Measurements from ENCODE around the gene UBE2G2. TPM values are rescaled to one million over a fixed set of nuclear protein-coding genes. Genes with fewer than 3 reads are reported as not detected.

The UBE2G2 gene
- total RNA-seq, 2 donors from 2014 or later: 67.7 to 138 TPM

DNA sequence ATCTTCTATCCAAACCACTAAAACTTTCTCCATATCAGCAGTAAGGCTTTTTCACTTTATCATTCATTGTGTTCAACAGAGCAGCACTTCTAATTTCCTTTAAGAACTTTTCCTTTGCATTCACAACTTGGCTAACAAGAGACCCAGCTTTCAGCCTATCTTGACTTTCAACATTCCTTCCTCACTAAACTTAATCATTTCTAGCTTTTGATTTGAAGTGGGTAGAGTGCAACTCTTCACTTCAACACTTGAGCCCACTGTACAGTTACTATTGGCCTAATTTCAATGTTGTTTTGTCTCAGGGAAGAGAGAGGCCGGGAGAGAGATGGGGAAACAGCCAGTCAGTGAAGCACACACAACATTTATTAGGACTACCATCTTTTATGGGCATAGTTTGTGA, 2.0 kb downstream of the UBE2G2 start:
- peaks cover 17 to 23% of the 10 kb centered on the region in 2 donors for H3K4me1 ChIP-seq (ENCODE audit: control insufficient read depth in 1 of 2, low read depth in 2 of 2)
- no peaks in the 10 kb centered on the region for H3K9me3 ChIP-seq
- H3K36me3 ChIP-seq: peaks cover under 1% of the 10 kb centered on the region
- TF ChIP-seq CTCF (IDR thresholded peaks at IDR 0.05): no peak
- ATAC-seq (ENCODE audit: insufficient number of reproducible peaks, low FRiP score, low read depth) (no peak), DNase-seq (ENCODE audit: low spot score) (no peak)
- no peak overlapping the region for H3K4me3 ChIP-seq
- H3K27me3 ChIP-seq (replicated peaks; ENCODE audit: insufficient read depth): no peaks in the 10 kb centered on the region
- H3K27ac ChIP-seq: no peak overlapping the region

DNA sequence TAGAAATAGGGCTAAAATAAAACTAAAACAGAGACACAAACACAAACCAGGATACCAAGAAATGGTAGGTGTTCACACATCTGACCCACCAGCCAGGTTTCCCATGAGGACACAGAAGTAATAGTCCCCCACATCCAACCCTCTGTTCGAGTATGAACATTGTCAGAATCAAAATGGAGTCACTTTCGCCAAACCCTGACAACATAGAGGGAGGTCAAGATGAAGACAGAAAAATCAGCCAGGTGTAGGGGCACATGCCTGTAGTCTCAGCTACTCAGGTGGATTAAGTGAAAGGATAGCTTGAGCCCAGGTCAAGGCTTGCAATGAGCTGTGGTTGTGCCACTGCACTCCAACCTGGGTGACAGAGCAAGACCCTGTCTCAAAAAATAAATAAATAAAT, 3.8 kb downstream of the UBE2G2 start:
- no peaks in the 10 kb centered on the region for H3K27me3 ChIP-seq (replicated peaks; ENCODE audit: insufficient read depth)
- H3K4me3 ChIP-seq: no peak overlapping the region
- DNase-seq (ENCODE audit: low spot score) (no peak), ATAC-seq (ENCODE audit: insufficient number of reproducible peaks, low FRiP score, low read depth) (no peak)
- no peaks in the 10 kb centered on the region for H3K36me3 ChIP-seq
- H3K9me3 ChIP-seq: no peaks in the 10 kb centered on the region
- TF ChIP-seq CTCF (IDR thresholded peaks at IDR 0.05): no peak
- no peak overlapping the region for H3K27ac ChIP-seq
- peaks cover 17 to 28% of the 10 kb centered on the region in 2 donors for H3K4me1 ChIP-seq (ENCODE audit: control insufficient read depth in 1 of 2, low read depth in 2 of 2)

DNA sequence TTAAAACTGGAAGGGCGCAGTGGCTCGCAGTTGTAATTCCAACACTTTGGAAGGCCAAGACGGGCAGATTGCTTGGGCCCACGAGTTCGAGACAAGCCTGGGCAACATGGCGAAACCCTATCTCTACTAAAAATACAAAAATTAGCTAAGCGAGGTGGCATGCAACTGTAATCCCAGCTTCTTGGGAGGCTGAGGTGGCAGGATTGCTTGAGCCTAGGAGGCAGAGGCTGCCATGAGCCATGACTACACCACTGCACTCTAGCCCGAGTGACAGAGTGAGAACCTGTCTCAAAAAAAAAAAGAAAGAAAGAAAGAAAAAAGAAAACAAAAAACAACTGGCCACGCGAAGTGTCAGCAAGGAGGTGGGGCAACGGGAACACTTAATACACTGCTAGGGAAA, 6.3 kb downstream of the UBE2G2 start:
- DNase-seq (ENCODE audit: low spot score) (no peak), ATAC-seq (ENCODE audit: insufficient number of reproducible peaks, low FRiP score, low read depth) (no peak)
- Histone ChIP-seq H3K27ac (no peak overlapping the region), H3K36me3 (no peaks in the 10 kb centered on the region), H3K27me3 (replicated peaks; ENCODE audit: insufficient read depth) (no peaks in the 10 kb centered on the region), H3K9me3 (no peaks in the 10 kb centered on the region), H3K4me1 (ENCODE audit: control insufficient read depth in 1 of 2, low read depth in 2 of 2) (peaks cover 5 to 15% of the 10 kb centered on the region in 2 donors), H3K4me3 (no peak overlapping the region)
- TF ChIP-seq CTCF (IDR thresholded peaks at IDR 0.05): no peak

DNA sequence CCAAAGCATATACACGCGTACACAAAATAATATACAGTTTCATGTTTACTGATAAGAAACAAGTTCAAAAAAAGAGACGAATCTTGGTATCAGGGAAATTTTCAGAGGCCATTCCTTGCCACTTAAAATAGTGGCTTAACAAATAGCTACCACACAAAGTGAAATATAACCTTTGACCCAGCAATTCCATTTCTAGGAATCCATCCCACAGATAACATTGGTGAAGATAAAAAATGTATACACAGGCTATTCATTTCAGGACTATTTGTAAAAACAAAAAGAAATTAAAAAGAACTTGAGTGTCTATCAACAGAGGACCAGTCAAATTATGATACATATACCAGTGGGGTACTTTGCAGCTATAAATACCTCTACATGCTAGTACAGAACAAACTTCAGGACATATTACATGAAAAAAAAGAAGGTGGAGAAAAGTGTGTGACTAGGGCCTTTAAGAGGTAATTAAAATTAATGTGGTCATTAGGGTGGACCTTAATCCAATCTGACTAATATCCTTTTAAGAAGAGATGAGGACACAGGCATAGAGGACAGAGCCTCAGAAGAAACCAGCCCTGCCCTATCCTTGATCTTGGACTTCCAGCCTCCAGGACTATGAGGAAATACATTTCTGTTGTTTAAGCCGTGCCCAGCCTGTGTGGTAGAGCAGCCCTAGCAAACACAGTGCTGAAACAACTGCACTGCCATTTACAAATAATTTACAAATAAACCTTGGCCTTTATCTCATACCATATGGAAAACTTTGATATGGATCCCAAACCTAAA, 7.8 kb downstream of the UBE2G2 start:
- Histone ChIP-seq H3K4me3 (no peak overlapping the region), H3K36me3 (no peaks in the 10 kb centered on the region), H3K4me1 (ENCODE audit: control insufficient read depth in 1 of 2, low read depth in 2 of 2) (peaks cover 0 to 7% of the 10 kb centered on the region in 2 donors), H3K27me3 (replicated peaks; ENCODE audit: insufficient read depth) (no peaks in the 10 kb centered on the region), H3K27ac (no peak overlapping the region), H3K9me3 (no peaks in the 10 kb centered on the region)
- ATAC-seq (ENCODE audit: insufficient number of reproducible peaks, low FRiP score, low read depth): no peak
- DNase-seq (ENCODE audit: low spot score): no peak
- peak; percentile 18 for TF ChIP-seq CTCF (IDR thresholded peaks at IDR 0.05)

GRCh38 chr21:44792702-44793591, 8.7 kb downstream of the UBE2G2 start:
- no peak overlapping the region for H3K27ac ChIP-seq
- no peaks in the 10 kb centered on the region for H3K36me3 ChIP-seq
- no peaks in the 10 kb centered on the region for H3K9me3 ChIP-seq
- TF ChIP-seq CTCF (IDR thresholded peaks at IDR 0.05): peak; percentile 63
- H3K4me3 ChIP-seq: no peak overlapping the region
- ATAC-seq (ENCODE audit: insufficient number of reproducible peaks, low FRiP score, low read depth): no peak
- DNase-seq (ENCODE audit: low spot score): no peak
- no peaks in the 10 kb centered on the region for H3K27me3 ChIP-seq (replicated peaks; ENCODE audit: insufficient read depth)
- peaks cover 0 to 7% of the 10 kb centered on the region in 2 donors for H3K4me1 ChIP-seq (ENCODE audit: control insufficient read depth in 1 of 2, low read depth in 2 of 2)

Data from thoracic aorta (tissue), 2 donors.